Caco-2 (cell line): ENCODE data around the gene SIX5. TPM values are rescaled to one million over a fixed set of nuclear protein-coding genes. Genes with fewer than 3 reads are reported as not detected.
A peak's percentile ranks its signal among the peaks of the same experiment; 100 is the strongest.

Source experiments
- BruUV-seq: library from RNA; stranded (reverse); fragments of 400-500 nt; replicated peaks from 2 replicates; lab custom pipeline; 2021; lab: Mats Ljungman, UMichigan
- CTCF ChIA-PET: fragments of 300-600 bp; sonication (Branson Sonifier 250); formaldehyde crosslinking; loops from one replicate; lab custom pipeline; 2022; ENCODE audit warnings: antibody characterized with exemption; lab: Charles Lee
- POLR2A ChIA-PET: fragments of 300-600 bp; sonication (Branson Sonifier 250); formaldehyde crosslinking; loops from one replicate; lab custom pipeline; 2022; ENCODE audit warnings: antibody characterized with exemption; lab: Charles Lee
- DNase-seq, 2 experiments: peaks; one replicate each; pipeline versions ENCODE4 v3.0.0 to v3.0.0-alpha.2; 2020 to 2022
- H3K27me3 ChIP-seq: replicated peaks from 2 replicates; pipeline ENCODE4 v1.6.0; 2011; ENCODE audit warnings: low read length; ENCODE audit not compliant: control insufficient read depth, insufficient read depth
- H3K36me3 ChIP-seq: 2 replicates; pipeline ENCODE4 v1.5.1; 2011; ENCODE audit warnings: low read length; ENCODE audit not compliant: control insufficient read depth, insufficient read depth
- H3K4me1 ChIP-seq: fragments of 250-450 bp; sonication (Bioruptor Pico); 2 replicates; pipeline ENCODE4 v1.5.1; 2020; ENCODE audit warnings: mild to moderate bottlenecking
- H3K4me3 ChIP-seq: 2 replicates; pipeline ENCODE4 v1.5.1; 2011; ENCODE audit warnings: low read depth, mild to moderate bottlenecking, control low read depth, low read length
- H3K9me3 ChIP-seq: fragments of 250-450 bp; sonication (Bioruptor Pico); 2 replicates; pipeline ENCODE4 v1.5.1; 2020; ENCODE audit warnings: mild to moderate bottlenecking, moderate library complexity
- H3K27ac Mint-ChIP-seq: one replicate; pipeline ENCODE4 v1.8.0; 2022; ENCODE audit warnings: mixed read lengths; ENCODE audit not compliant: unreplicated experiment
- H3K27me3 Mint-ChIP-seq: one replicate; pipeline ENCODE4 v1.8.0; 2022; ENCODE audit warnings: mixed read lengths; ENCODE audit not compliant: insufficient read depth, unreplicated experiment
- H3K36me3 Mint-ChIP-seq: one replicate; pipeline ENCODE4 v1.8.0; 2022; ENCODE audit warnings: mild to moderate bottlenecking, mixed read lengths; ENCODE audit not compliant: insufficient read depth, unreplicated experiment
- H3K4me1 Mint-ChIP-seq: one replicate; pipeline ENCODE4 v1.8.0; 2022; ENCODE audit warnings: low read depth, mixed read lengths; ENCODE audit not compliant: unreplicated experiment
- H3K4me3 Mint-ChIP-seq: one replicate; pipeline ENCODE4 v1.8.0; 2022; ENCODE audit warnings: mild to moderate bottlenecking, moderate library complexity, mixed read lengths; ENCODE audit not compliant: unreplicated experiment
- H3K9me3 Mint-ChIP-seq: one replicate; pipeline ENCODE4 v1.8.0; 2022; ENCODE audit warnings: mixed read lengths; ENCODE audit not compliant: unreplicated experiment
- intact Hi-C: fragments of 100-400 bp; cut with micrococcal nuclease; formaldehyde crosslinking; loops from one replicate; pipeline ENCODE4 v1.10.0; 2022; ENCODE audit not compliant: unreplicated experiment
- total RNA-seq: library from RNA; stranded (reverse); gene quantifications from 2 replicates; pipeline ENCODE4 v1.2.3, GENCODE V29; 2022
- TF ChIP-seq, protein P1 (sequence below), 2 experiments: fragments of 200-600 bp in 1 of 2; IDR thresholded peaks; 1 replicate in 1 of 2; 2 replicates in 1 of 2; pipeline versions ENCODE4 v1.5.1 to v1.8.0; 2011 to 2022; ENCODE audit warnings: antibody characterized with exemption in 1 of 2, control low read depth in 1 of 2, inconsistent platforms in 1 of 2, low read depth in 1 of 2, low read length in 1 of 2, mild to moderate bottlenecking in 1 of 2, moderate library complexity in 1 of 2; ENCODE audit not compliant: insufficient read depth in 1 of 2, severe bottlenecking in 1 of 2, unreplicated experiment in 1 of 2

Gene SIX5
- total RNA-seq, 1 experiment from 2014 or later: 28.6 TPM

DNA sequence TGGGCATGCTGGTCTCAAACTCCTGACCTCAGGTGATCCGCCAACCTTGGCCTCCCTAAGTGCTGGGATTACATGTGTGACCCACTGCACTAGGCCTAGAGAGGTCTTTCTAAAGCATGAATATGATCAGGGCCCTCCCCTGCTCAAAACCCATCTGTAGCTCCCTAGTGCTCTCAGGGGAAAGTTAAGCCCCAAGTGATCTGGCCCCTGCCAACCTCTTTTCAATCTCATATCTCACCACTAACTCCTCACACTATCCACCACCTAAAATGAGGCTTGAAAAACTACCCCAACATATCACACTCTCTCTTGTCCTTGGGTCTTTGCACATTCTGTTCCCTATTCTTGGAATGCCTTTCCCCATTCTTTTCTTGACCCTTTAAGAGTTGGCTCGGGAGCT, 25.6 kb upstream of the SIX5 start:
- intact Hi-C loops: no loop called here
- POLR2A ChIA-PET: interaction anchor here (0.6 kb wide), 1 partner anchor 24 kb away, joined by 5 read pairs; no protein-coding TSS in a partner anchor

DNA sequence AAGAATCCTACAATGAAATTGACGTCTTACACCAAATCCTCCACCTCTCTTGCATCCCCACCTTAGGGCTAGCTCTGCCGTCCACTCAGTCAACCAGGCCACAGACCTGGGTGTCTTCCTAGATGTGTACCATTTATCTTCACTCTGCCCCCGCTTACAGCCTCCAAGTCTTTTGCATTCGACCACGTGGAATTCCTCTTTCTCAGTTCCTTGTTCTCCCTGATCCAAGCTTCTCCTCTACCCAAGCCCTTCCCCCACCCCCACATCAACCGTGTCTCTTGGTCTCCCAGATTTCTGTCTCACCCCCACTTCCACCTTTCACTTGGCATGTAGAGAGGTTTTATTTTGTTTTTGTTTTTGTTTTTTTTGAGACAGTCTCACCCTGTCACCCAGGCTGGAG, 24.8 kb upstream of the SIX5 start:
- peaks cover 42% of the 10 kb centered on the region for H3K36me3 Mint-ChIP-seq
- Histone ChIP-seq H3K4me3 (no peak overlapping the region), H3K9me3 (no peaks in the 10 kb centered on the region), H3K27me3 (no peaks in the 10 kb centered on the region), H3K4me1 (peaks cover 3% of the 10 kb centered on the region; the same call in 1 of the 2 replicates), H3K36me3 (0 out of 2 replicates have a peak, but pooled peaks cover 2% of the 10 kb centered on the region)
- H3K27ac Mint-ChIP-seq: peak overlapping the region; percentile 77
- no peak for DNase-seq
- no peaks in the 10 kb centered on the region for H3K27me3 Mint-ChIP-seq
- H3K4me3 Mint-ChIP-seq: peak overlapping the region; percentile 67
- peaks cover 25% of the 10 kb centered on the region for H3K4me1 Mint-ChIP-seq
- CTCF ChIA-PET: no interaction called here
- no TSS peak for BruUV-seq
- TF ChIP-seq, protein P1, sequence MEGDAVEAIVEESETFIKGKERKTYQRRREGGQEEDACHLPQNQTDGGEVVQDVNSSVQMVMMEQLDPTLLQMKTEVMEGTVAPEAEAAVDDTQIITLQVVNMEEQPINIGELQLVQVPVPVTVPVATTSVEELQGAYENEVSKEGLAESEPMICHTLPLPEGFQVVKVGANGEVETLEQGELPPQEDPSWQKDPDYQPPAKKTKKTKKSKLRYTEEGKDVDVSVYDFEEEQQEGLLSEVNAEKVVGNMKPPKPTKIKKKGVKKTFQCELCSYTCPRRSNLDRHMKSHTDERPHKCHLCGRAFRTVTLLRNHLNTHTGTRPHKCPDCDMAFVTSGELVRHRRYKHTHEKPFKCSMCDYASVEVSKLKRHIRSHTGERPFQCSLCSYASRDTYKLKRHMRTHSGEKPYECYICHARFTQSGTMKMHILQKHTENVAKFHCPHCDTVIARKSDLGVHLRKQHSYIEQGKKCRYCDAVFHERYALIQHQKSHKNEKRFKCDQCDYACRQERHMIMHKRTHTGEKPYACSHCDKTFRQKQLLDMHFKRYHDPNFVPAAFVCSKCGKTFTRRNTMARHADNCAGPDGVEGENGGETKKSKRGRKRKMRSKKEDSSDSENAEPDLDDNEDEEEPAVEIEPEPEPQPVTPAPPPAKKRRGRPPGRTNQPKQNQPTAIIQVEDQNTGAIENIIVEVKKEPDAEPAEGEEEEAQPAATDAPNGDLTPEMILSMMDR (IDR thresholded peaks at IDR 0.05; ENCODE audit: insufficient read depth in 1 of 2, low read depth in 1 of 2, low read length in 1 of 2, severe bottlenecking in 1 of 2, unreplicated experiment in 1 of 2): no peak
- no peaks in the 10 kb centered on the region for H3K9me3 Mint-ChIP-seq
- POLR2A ChIA-PET: no interaction called here
- intact Hi-C loops: no loop called here

More for the DNA sequence above, 25.6 kb upstream of the SIX5 start:
- no peak overlapping the region for H3K4me3 Mint-ChIP-seq
- Histone ChIP-seq H3K9me3 (no peaks in the 10 kb centered on the region), H3K4me3 (no peak overlapping the region), H3K36me3 (no peaks in the 10 kb centered on the region), H3K4me1 (peaks cover 3% of the 10 kb centered on the region; the same call in 1 of the 2 replicates), H3K27me3 (no peaks in the 10 kb centered on the region)
- H3K27me3 Mint-ChIP-seq: no peaks in the 10 kb centered on the region
- H3K9me3 Mint-ChIP-seq: no peaks in the 10 kb centered on the region
- TF ChIP-seq, protein P1 (IDR thresholded peaks at IDR 0.05; ENCODE audit: insufficient read depth in 1 of 2, low read depth in 1 of 2, low read length in 1 of 2, severe bottlenecking in 1 of 2, unreplicated experiment in 1 of 2): no peak
- DNase-seq: no peak
- peaks cover 30% of the 10 kb centered on the region for H3K4me1 Mint-ChIP-seq
- CTCF ChIA-PET: interaction anchor here (1.2 kb wide), 1 partner anchor 22 kb away, joined by 4 read pairs; no protein-coding TSS in a partner anchor
- no TSS peak for BruUV-seq
- no peak overlapping the region for H3K27ac Mint-ChIP-seq
- H3K36me3 Mint-ChIP-seq: peaks cover 35% of the 10 kb centered on the region

DNA sequence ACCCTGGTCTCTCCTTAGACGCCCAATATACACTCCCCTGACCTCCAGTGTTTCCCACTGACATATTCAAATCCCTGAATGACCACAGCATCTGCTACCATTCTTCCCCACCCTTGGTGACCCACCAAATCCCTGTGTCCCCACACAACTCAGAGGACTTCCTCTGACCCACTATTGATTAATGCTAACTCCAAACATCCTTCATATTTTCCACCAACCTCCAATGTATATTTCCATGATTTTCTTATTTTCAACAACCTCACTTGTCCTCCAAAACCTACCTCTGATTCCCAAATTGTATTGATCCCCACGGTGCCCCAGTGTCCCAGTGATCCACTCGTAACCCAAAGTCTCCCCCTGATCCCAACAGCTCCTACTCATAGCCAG, 24.1 kb upstream of the SIX5 start:
- H3K4me3 ChIP-seq: 0 out of 2 replicates have a peak overlapping the region, but pooled peaks have one; percentile 5
- H3K27me3 ChIP-seq: no peaks in the 10 kb centered on the region
- POLR2A ChIA-PET: interaction anchor here (0.6 to 1.3 kb wide), 9 partner anchors 8 to 381 kb away, joined by 3 to 22 read pairs (median 4); partner anchors contain the start of genes DMPK, QPCTL, SIX5 and SYMPK
- H3K27ac Mint-ChIP-seq: peak overlapping the region; percentile 77
- peaks cover 3% of the 10 kb centered on the region; the same call in 1 of the 2 replicates for H3K36me3 ChIP-seq
- H3K9me3 ChIP-seq: no peaks in the 10 kb centered on the region
- peaks cover 49% of the 10 kb centered on the region for H3K36me3 Mint-ChIP-seq
- DNase-seq: no peak
- H3K9me3 Mint-ChIP-seq: no peaks in the 10 kb centered on the region
- H3K4me1 ChIP-seq: peaks cover 3% of the 10 kb centered on the region; the same call in 1 of the 2 replicates
- H3K4me1 Mint-ChIP-seq: peaks cover 23% of the 10 kb centered on the region
- CTCF ChIA-PET: interaction anchor here (0.6 to 1.7 kb wide), 8 partner anchors 10 to 284 kb away, joined by 3 to 33 read pairs (median 8); partner anchors contain the start of genes DMPK, SIX5 and SYMPK
- intact Hi-C loops: no loop called here
- BruUV-seq: no TSS peak
- TF ChIP-seq, protein P1 (IDR thresholded peaks at IDR 0.05; ENCODE audit: insufficient read depth in 1 of 2, low read depth in 1 of 2, low read length in 1 of 2, severe bottlenecking in 1 of 2, unreplicated experiment in 1 of 2): no peak
- no peaks in the 10 kb centered on the region for H3K27me3 Mint-ChIP-seq
- H3K4me3 Mint-ChIP-seq: peak overlapping the region; percentile 67
